ENCODE measurements around the gene RNF38.
"Not testable (repeated sequence)": the region's sequence is repeated elsewhere in the genome, so short reads cannot be mapped to it uniquely, and the experiment has no call there.

RNF38 gene

DNA sequence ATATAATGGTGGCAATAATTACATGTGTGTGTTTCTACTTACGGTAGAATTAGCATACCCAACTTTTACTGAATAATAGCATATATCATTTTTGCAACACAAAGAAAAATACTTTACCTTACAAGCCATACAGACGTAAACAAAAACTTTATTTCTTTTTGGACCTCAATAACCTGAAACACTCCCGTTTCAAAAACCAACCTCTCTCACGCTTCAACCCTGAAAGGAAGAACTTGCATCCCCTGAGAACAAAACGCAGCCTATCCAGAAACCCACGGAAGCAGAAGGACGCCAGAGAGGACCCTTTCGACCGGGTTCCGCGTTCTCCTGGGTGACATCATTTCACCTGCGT is at the start of gene RNF38:
TSS of gene RNF38 (minus strand) at position 290 of the 352 bp plus-strand sequence. CDS start at position 129, 161 bp downstream.
- no peak for DNase-seq (ENCODE audit: low read depth in 2 of 2)

DNA sequence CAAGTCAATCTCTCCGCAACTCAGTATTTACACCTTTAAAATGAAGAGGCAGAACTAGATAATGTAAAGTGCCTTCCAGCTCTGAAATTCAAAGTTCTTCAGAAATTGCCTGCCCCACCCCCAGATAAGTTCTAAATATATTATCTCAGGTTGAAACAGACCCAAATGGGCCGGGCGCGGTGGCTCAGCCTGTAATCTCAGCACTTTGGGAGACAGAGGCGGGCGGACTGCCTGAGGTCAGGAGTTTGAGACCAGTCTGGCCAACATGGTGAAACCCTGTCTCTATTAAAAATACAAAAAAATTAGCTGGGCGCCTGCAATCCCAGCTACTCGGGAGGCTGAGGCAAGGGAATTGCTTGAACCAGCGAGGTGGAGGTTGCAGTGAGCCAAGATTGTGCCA is 48.5 kb upstream of the RNF38 start:
- DNase-seq (ENCODE audit: low read depth in 2 of 2): not testable (repeated sequence)

DNA sequence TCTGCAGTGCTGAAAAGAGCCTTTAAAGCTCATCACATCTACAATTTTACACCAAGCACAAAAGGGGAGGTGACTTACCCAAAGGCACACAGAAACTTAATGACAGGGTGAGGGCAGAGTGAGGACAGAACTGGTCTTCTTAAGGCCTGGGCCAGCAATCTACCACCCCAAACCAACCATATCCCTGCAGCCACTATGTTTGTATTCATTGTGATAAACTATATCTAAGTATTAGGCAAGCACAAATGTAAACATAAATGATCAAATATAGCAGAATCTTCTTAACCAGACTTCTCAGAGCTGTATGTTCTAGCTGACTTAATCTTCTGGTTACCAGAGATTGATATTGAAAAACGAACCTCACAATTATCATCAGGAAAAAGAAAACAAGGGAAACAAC is 47.9 kb upstream of the RNF38 start:
- no peak for DNase-seq (ENCODE audit: low read depth in 2 of 2)

DNA sequence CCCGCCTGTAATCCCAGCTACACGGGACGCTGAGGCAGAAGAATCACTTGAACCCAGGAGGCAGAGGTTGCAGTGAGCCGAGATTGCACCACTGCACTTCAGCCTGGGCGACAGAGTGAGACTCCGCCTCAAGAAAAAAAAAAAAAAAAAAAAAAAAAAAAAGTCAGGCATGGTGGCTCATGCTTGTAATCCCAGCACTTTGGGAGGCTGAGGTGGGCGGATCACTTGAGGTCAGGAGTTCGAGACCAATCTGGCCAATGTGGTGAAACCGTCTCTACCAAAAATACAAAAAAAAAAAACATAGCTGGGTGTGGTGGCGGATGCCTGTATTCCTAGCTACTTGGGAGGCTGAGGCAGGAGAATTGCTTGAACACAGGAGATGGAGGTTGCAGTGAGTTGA is 46.6 kb upstream of the RNF38 start:
- not testable (repeated sequence) for DNase-seq (ENCODE audit: low read depth in 2 of 2)

DNA sequence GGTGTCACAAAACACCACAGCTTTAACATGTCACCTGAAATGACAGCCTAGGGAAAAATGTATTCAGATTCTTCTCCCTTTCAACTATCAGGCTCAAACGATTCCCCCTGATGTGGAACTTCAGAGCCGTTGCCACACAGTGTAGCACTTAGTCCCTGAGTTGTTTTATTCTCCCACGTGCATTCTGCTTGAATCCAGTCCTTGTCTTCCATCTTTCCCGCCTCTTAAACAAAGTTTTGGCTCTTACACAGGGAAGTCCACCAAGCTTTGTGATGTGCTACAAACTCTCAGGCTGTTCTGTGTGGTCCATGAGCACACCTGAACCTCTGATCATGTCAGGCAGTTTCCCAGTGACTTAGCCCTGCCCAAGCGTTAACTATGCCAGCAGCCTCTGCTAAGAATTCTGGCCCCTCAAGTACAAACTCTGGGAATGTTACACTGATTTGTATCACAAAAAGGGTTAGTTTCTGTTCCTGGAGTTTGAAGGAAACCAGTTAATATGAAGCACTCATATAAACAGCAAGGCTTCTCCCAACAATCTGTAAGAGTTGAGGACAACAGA is 45.8 kb upstream of the RNF38 start:
- no peak for DNase-seq (ENCODE audit: low read depth in 2 of 2)

DNA sequence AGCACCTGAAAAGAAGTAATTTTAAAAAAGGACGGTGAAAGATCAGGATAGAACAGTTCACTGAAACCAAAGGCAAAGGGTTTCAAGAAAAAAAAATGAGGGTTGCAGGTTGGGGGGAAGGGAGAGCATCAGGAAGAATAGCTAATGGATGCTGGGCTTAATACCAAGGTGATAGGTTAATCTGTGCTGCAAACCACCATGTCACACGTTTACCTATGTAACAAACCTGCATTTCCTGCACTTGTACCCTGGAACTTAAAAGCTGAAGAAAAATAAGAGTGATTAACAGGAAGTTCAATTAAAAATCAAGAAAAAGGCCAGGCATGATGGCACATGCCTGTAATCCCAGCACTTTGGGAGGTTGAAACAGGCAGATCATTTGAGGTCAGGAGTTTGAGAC is 44.1 kb upstream of the RNF38 start:
- no peak for DNase-seq (ENCODE audit: low read depth in 2 of 2)

DNA sequence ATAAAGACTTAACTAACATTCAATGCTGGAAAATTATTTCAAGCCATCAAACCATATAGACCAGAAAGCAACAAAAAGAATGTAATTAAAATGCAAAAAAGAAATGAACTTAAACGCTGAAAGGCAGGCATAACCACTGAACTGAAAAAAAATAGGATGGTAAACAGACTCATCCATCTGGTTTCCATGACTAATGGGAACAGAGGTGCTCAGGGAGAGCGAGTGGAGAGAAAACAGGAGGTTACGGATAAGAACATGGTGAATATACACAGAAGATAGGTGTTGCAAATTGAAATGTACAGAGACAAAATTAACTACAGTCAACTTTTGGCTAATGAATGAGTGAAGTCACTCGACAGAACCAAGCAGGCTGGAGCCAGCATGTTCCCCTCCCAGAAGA is 43.5 kb upstream of the RNF38 start:
- no peak for DNase-seq (ENCODE audit: low read depth in 2 of 2)

DNA sequence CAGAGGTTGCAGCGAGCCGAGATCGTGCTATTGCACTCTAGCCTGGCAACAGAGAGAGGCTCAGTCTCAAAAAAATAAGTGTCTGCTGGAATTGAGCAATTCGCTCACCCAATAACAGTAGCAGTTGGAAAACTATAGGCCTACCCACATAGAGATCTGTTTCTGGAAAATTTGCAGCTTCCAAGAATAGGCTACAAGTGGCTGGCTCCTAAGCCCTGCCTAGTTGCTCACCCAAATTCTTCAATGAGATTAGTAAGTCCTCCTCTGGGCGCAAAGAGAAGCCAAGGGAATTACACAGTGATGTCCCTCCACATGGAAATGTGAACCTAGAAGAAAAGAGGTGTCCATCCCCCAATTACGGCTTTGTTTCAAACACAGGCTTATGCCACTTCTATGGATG is 42.6 kb upstream of the RNF38 start:
- no peak for DNase-seq (ENCODE audit: low read depth in 2 of 2)

DNA sequence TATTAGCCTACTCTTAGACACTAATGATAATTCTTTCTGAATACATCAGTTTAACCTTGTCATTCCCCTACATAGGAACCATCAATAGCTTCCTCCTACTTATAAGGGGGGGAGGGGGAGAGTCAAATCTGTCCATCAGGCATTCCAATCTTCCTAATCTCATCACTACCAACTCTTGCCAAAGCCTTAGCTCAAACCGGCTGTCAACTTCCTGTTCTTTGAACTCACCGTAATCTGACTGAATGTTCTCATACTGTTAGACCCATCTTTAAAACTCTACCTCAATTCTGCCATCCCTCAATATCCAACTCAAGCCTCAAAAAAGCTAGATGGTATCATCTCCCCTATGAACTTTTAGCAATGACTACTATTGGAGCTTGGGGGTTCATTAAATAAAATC is 41.9 kb upstream of the RNF38 start:
- no peak for DNase-seq (ENCODE audit: low read depth in 2 of 2)

DNA sequence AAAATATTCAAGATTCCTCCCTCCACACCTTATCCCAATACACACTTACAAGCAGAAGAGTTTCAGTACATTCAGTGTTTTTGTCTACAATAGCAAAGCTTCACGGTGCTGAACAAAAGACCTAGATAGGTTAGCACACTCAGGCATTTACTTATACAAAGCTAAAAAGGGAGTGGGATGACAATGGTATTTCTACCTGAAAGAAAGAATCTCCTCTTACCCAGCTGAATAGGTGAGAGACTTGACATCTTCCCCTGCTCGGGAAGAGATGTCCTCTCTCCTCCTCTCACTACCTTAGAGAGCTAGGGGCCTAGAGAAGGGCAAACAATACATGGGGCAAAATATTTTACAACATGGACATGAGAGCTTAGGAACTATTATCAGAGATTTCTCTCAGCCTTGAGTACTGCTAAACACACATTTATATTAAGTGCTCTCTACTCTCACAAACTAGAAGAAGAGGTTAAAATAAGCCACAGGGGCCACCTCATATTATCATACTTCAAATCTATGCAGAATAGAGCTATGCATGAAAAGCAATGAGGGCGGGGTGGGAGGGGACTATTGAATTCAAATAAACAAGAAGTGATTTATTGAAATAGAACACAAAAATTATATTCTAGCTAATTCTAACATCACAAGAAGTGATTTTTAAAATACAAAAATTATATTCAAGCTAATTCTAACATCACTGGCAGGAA is 38.6 kb upstream of the RNF38 start:
- DNase-seq (ENCODE audit: low read depth in 2 of 2): no peak

DNA sequence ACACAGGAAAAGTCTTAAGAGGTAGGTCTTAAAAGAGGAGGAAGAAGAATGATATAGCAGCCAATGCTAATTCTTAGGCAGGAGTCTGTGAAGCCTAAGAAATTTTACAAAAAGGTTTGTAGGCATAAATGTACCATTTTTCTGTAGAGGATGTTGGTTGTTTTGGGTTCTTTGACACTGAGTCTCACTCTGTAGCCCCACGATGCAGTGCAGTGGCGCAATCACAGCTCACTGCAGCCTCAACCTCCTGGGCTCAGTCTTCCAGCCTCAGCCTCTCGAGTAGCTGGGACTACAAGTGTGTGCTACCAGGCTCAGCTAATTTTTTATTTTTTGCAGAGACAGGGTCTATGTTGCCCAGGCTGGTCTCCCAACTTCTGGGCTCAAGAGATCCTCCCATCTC is 37.7 kb upstream of the RNF38 start:
- DNase-seq (ENCODE audit: low read depth in 2 of 2): no peak

DNA sequence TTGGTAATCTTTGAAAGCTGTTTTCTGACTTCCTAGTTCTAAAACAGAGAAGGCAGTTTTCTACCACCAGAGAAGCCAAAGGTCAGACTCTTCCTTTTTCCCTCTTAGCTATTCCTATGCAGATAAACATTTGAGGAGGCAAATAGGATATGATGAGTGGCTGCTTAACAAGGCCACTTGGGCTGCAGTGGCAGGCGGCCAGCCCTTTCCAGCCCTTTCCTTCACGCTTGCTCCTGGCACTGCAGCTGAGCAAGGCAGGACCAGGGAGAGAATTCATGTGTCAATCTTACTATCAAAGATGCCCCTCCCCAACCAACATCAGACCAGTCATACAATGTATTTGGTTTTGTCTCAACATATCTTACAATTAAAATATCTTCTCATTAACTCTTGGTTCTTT is 36.8 kb upstream of the RNF38 start:
- DNase-seq (ENCODE audit: low read depth in 2 of 2): no peak

DNA sequence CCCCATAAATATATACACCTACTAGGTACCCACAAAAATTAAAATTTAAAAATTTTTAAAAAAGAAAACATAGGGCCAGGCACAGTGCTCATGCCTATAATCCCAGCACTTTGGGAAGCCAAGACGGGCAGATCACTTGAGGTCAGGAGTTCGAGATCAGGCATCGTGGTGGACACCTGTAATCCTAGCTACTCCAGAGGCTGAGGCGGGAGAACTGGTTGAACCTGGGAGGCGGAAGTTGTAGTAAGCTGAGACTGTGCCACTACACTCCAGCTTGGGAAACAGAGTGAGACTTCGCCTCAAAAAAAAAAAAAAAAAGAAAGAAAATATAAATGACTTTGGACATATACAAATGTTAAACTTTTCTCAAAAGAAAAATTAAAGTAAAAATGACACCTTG is 33.3 kb upstream of the RNF38 start:
- no peak for DNase-seq (ENCODE audit: low read depth in 2 of 2)

DNA sequence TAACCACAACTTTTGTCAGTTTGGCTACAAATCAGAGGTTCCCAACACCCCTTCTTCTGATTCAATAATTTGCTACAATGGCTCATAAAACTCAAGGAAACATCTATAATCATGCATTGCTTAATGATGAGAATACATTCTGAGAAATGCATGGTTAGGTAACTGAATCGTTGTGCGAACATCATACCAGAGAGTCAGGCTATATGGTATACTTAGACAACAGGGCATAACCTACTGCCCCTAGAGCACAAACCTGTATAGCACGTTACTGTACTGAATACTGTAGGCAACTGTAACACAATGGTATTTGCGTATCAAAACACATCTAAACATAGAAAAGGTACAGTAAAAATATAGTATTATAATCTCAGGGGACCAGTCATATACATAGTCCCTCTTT is 31.0 kb upstream of the RNF38 start:
- DNase-seq (ENCODE audit: low read depth in 2 of 2): no peak

DNA sequence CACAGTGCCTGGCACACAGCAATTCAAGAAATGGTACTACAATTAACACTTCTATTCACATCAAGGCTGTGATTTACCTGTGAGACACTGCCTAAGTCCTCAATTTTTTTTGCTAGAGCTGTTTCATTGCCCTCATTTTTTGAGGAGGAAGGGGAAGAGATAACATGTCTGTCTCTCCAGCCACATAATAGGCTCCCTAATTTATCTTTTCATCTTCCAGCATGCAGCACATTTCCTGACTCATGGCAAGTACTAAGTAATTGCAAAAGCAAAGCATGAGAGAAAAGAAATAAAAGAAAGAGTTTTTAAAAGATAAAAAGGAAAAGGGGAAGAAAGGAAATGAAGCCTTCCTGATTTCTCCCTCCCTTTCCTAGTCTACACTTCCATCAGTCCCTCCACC is 26.9 kb upstream of the RNF38 start:
- no peak for DNase-seq (ENCODE audit: low read depth in 2 of 2)

DNA sequence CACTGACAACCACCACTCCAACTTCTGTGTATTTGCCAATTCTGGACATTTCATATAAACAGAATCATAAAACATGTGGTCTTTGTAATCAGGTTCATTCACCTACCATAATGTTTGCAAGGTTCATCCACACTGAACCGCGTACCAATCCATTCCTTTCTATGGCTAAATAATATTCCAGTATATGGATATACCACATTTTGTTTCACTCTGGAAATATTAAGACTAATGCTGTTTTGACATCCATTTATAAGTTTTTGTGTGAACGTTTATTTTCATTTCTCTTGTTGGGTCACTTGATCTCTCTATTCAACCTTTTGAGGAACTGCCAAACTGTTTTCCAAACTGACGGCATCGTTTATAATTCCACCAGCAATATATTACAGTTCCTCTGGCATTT is 26.3 kb upstream of the RNF38 start:
- DNase-seq (ENCODE audit: low read depth in 2 of 2): no peak

DNA sequence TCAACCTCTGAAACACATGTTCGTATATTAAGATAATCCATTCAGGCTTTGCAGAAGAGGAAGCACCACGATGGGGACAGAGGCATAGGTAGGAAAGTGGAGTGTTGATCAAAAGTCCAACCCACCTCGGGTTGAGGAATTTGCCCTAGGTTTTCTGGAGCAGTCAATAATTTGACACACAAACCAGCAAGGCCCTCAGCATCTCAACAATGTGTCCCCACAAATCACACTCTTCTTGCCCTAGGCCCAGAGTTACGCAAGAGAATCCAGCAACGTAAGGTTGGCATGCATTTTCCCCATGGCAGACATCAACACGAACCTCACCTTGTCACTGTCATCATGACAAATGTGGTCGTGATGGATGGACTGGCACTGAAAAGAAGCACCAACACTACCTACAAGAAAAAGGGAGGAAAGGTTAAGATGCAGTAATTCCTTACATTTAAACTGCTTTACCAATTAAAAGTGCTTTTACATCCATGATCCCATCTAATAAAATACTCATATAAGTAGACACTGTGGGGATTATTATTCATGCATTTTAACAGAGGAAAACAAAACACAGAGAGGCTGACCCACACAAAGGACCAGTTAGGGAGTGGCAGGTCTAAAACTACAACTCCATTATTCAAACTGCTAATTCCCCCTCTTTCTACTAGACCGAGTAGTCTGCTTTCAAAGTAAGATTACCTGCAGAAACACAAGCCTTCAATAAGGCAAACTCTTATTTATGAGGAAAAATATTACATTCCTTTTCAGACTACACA is 24.4 kb upstream of the RNF38 start:
- no peak for DNase-seq (ENCODE audit: low read depth in 2 of 2)

DNA sequence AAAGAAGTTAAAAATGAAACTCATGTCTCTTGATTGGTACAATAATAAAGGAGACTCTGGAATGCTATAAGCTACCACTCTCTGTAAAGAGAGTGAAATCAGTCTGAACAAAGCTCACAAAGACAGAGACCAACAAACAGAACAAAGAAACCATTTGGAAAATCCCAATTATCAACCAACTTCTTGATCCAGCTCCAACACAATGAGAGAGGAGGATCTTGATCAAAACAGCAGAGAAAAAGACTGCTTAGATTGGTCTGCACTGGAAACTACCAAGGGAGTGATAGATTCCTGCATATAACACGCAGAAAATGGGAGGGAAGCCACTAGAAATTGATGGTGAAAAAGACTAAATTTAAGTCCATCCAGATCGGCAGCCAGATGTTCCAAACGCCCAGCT is 23.1 kb upstream of the RNF38 start:
- DNase-seq (ENCODE audit: low read depth in 2 of 2): no peak

DNA sequence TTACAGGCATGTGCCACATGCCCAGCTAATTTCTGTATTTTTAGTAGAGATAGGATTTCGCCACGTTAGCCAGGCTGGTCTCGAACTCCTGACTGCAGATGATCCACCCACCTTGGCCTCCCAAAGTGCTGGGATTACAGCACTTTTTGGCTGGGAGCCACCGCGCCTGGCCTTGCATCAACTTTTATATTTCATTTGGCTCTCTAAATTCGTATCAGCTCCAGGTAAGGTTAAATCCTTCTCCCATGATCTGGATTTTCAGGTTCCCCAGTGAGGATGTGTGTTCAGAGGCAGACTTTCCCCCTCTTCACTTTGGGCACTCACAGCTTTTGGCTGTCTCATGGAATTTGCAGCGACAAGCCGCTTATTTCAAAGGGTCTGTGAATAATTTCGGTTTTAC is 16.8 kb upstream of the RNF38 start:
- DNase-seq (ENCODE audit: low read depth in 2 of 2): no peak

DNA sequence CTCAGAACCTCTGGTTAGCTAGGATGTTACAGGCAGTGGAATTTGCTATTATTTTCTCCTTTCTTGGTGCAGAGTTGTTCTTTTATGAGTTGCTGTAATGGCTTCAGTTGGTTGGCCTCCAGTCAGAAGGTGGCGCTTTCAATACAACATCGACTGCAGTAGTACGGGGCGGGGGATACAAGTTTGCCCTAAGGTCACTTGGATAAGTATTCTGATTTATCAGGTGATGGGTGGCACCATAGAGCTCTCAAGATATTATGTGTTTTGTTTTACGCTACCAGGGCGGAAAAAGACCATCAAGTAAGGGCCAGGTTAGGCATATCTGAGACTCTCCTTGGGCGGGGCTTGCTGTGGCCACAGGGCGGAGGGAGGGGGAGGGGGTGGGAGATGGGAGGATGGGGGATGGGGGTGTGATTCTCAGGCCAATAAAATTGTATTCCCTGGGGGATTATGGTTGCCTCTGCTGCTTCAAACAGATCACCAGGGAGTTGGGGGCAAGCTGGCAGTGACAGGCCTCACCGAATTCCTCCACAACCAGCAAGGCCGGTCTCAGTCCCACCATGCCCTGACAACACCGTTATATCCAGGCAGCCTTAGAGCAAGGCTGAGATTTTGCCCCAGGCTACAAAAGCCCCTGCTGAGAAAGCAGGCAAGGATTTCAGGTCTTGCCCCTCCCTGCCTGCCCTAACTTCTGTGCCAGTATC is 15.9 kb upstream of the RNF38 start:
- no peak for DNase-seq (ENCODE audit: low read depth in 2 of 2)

DNA sequence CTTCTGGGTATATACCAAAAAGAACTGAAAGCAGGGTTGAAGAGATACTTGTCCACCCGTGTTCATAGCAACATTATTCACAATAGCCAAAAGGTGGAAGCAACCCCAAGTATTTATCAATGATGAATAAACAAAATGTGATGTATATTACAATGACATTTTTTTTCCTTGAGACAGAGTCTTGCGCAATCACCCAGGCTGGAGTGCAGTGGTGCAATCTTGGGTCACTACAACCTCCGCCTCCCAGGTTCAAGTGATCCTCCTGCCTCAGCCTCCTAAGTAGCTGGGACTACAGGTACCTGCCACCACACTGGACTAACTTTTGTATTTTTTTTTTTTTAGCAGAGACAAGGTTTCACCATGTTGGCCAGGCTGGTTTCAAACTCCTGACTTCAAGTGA is 11.3 kb upstream of the RNF38 start:
- DNase-seq (ENCODE audit: low read depth in 2 of 2): not testable (repeated sequence)

DNA sequence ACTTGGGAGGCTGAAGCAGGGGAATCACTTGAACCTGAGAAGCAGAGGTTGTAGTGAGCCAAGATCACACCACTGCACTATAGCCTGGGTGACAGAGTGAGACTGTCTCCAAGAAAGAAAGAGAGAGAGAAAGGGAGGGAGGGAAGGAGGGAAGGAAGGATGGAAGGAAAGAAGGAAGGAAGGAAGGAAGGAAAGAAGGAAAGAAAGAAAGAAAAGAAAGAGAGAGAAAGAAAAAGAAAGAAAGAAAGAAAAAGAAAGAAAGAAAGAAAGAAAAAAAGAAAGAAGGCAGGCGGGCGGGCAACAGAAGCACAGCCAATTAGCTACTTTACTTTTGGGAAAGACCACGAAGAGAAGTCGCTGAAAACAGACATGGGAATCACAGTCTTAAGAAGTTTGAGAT is 9.0 kb upstream of the RNF38 start:
- DNase-seq (ENCODE audit: low read depth in 2 of 2): not testable (repeated sequence)

Data from stimulated activated CD8-positive, alpha-beta memory T cell treated with anti-CD3 and anti-CD28 coated beads, Interleukin-2, amount 100 ng/mL, for 1 hour (primary cell).